B cell (primary cell): ENCODE data around the gene LPCAT1. TPM values are rescaled to one million over a fixed set of nuclear protein-coding genes. Genes with fewer than 3 reads are reported as not detected.
A peak's percentile ranks its signal among the peaks of the same experiment; 100 is the strongest.

Experiments
- ATAC-seq: fragments of 200-7000 bp; cut with Tn5 transposase; one replicate; pipeline ENCODE4 v1.10.0; 2021; ENCODE audit warnings: low read depth, mild to moderate bottlenecking, moderate number of reproducible peaks, moderate library complexity
- CTCF ChIA-PET: fragments of 350-600 bp; sonication (Branson Sonifier 250); formaldehyde crosslinking; loops from one replicate; lab custom pipeline; 2021; ENCODE audit warnings: antibody characterized with exemption, inconsistent platforms; lab: Charles Lee
- POLR2A ChIA-PET: fragments of 350-600 bp; sonication (Branson Sonifier 250); formaldehyde crosslinking; loops from one replicate; lab custom pipeline; 2021; ENCODE audit warnings: antibody characterized with exemption; lab: Charles Lee
- DNase-seq: peaks from one replicate; pipeline ENCODE4 v3.0.0; 2013
- H2AFZ ChIP-seq: 2 replicates; pipeline ENCODE4 v1.6.1; 2012; ENCODE audit warnings: mild to moderate bottlenecking, low read depth, low read length; ENCODE audit not compliant: insufficient read depth, poor library complexity, severe bottlenecking
- H3K27ac ChIP-seq, 2 donors: 1 replicate in 1 of 2; 2 replicates in 1 of 2; pipeline ENCODE4 v1.5.1; 2012 to 2013; ENCODE audit warnings: low read length in 2 of 2, mild to moderate bottlenecking in 2 of 2, moderate library complexity in 1 of 2
- H3K27me3 ChIP-seq, 4 experiments: fragments of 200-600 bp in 1 of 4; sonication (generic) in 1 of 4; replicated peaks in 1 of 4; 1 replicate in 2 of 4; 2 replicates in 2 of 4; pipeline versions ENCODE4 v1.6.1 to v1.7.0; 2013 to 2016; ENCODE audit warnings: low read length in 3 of 4, mild to moderate bottlenecking in 2 of 4, mixed read lengths in 1 of 4, moderate library complexity in 1 of 4; ENCODE audit not compliant: insufficient read depth in 4 of 4, control insufficient read depth in 3 of 4; ENCODE audit errors: control extremely low read depth in 1 of 4
- H3K36me3 ChIP-seq, 2 experiments: replicated peaks in 1 of 2; 1 replicate in 1 of 2; 2 replicates in 1 of 2; pipeline versions ENCODE4 v1.6.1 to v1.7.1; 2013; ENCODE audit warnings: low read length in 1 of 2; ENCODE audit not compliant: insufficient read depth in 2 of 2, control insufficient read depth in 1 of 2; ENCODE audit errors: control extremely low read depth in 1 of 2, extremely low read depth in 1 of 2
- H3K4me1 ChIP-seq, 2 donors: fragments of 200-600 bp in 1 of 2; sonication (generic) in 1 of 2; 1 replicate in 1 of 2; 2 replicates in 1 of 2; pipeline versions ENCODE4 v1.5.1 to v1.6.1; 2013 to 2017; ENCODE audit warnings: low read length in 2 of 2; ENCODE audit not compliant: control insufficient read depth in 2 of 2, insufficient read depth in 2 of 2
- H3K4me2 ChIP-seq: replicated peaks from 2 replicates; pipeline ENCODE3; 2012; ENCODE audit warnings: mild to moderate bottlenecking, low read depth, low read length; ENCODE audit not compliant: poor library complexity, severe bottlenecking
- H3K4me3 ChIP-seq, 5 experiments: fragments of 200-600 bp in 1 of 5; sonication (generic) in 1 of 5; 1 replicate in 3 of 5; 2 replicates in 2 of 5; pipeline versions ENCODE4 v1.5.1 to v1.7.0; 2011 to 2016; ENCODE audit warnings: low read length in 4 of 5, mild to moderate bottlenecking in 4 of 5, low read depth in 2 of 5, control low read depth in 1 of 5, moderate library complexity in 1 of 5; ENCODE audit not compliant: insufficient read depth in 1 of 5; ENCODE audit errors: control extremely low read depth in 1 of 5, extremely low read depth in 1 of 5
- H3K79me2 ChIP-seq: fragments of 200-600 bp; sonication (generic); one replicate; pipeline ENCODE4 v1.6.0; 2016; ENCODE audit warnings: low read length; ENCODE audit not compliant: control insufficient read depth, insufficient read depth
- H3K9ac ChIP-seq: fragments of 200-600 bp; sonication (generic); 2 replicates; pipeline ENCODE4 v1.6.1; 2017; ENCODE audit warnings: mild to moderate bottlenecking, low read length, moderate library complexity
- H3K9me3 ChIP-seq, 3 donors: one replicate each; pipeline versions ENCODE4 v1.6.1 to v1.7.1; 2013; ENCODE audit warnings: low read length in 2 of 3; ENCODE audit not compliant: control insufficient read depth in 2 of 3, insufficient read depth in 1 of 3; ENCODE audit errors: control extremely low read depth in 1 of 3
- H4K20me1 ChIP-seq: 2 replicates; pipeline ENCODE4 v1.6.0; 2012; ENCODE audit warnings: mild to moderate bottlenecking, low read length; ENCODE audit not compliant: insufficient read depth, control insufficient read depth, poor library complexity, severe bottlenecking
- H3K27ac Mint-ChIP-seq: one replicate; pipeline ENCODE4 v1.8.0; 2021; ENCODE audit warnings: mixed read lengths
- H3K27me3 Mint-ChIP-seq: one replicate; pipeline ENCODE4 v1.8.0; 2021; ENCODE audit warnings: mixed read lengths
- H3K4me1 Mint-ChIP-seq: one replicate; pipeline ENCODE4 v1.8.0; 2021; ENCODE audit warnings: mixed read lengths
- H3K4me3 Mint-ChIP-seq: one replicate; pipeline ENCODE4 v1.8.0; 2021; ENCODE audit warnings: mixed read lengths
- H3K9me3 Mint-ChIP-seq: one replicate; pipeline ENCODE4 v1.8.0; 2022; ENCODE audit warnings: mixed read lengths; ENCODE audit not compliant: insufficient read depth
- EZH2 ChIP-seq: IDR thresholded peaks from 2 replicates; pipeline ENCODE4 v1.6.1; 2012; ENCODE audit warnings: borderline replicate concordance, low read depth, mild to moderate bottlenecking, moderate library complexity, low read length; ENCODE audit not compliant: insufficient read depth, poor library complexity, severe bottlenecking
- WGBS: methylation state at CpG from one replicate; pipeline ENCODE4 v1.1.5; 2013; ENCODE audit warnings: missing lambda C conversion rate; ENCODE audit not compliant: insufficient coverage; 5-methylcytosine and 5-hydroxymethylcytosine counted together
- intact Hi-C: fragments of 100-400 bp; cut with micrococcal nuclease; formaldehyde crosslinking; loops from one replicate; pipeline ENCODE4 v1.10.0; 2022
- polyA plus RNA-seq: library from polyadenylated mRNA; depleted of rRNA; stranded (reverse); fragments of >200 nt; gene quantifications from 2 replicates; pipeline ENCODE4 v1.2.3, GENCODE V29; 2012
- total RNA-seq, 2 donors: library from RNA; stranded (reverse); fragments of 120-200 nt in 1 of 2; gene quantifications; 1 replicate in 1 of 2; 2 replicates in 1 of 2; pipeline versions ENCODE4 v1.2.3 to v1.2.4, GENCODE V29; 2013 to 2022
- TF ChIP-seq, protein P1 (sequence below): fragments of 200-600 bp; IDR thresholded peaks from one replicate; pipeline ENCODE4 v1.8.0; 2022; ENCODE audit warnings: antibody characterized with exemption, mild to moderate bottlenecking

Gene LPCAT1
- total and polyA plus RNA-seq, 2 donors (not counting 1 experiment from before 2014, with no cell fraction given), result 94.8 to 159 TPM

DNA sequence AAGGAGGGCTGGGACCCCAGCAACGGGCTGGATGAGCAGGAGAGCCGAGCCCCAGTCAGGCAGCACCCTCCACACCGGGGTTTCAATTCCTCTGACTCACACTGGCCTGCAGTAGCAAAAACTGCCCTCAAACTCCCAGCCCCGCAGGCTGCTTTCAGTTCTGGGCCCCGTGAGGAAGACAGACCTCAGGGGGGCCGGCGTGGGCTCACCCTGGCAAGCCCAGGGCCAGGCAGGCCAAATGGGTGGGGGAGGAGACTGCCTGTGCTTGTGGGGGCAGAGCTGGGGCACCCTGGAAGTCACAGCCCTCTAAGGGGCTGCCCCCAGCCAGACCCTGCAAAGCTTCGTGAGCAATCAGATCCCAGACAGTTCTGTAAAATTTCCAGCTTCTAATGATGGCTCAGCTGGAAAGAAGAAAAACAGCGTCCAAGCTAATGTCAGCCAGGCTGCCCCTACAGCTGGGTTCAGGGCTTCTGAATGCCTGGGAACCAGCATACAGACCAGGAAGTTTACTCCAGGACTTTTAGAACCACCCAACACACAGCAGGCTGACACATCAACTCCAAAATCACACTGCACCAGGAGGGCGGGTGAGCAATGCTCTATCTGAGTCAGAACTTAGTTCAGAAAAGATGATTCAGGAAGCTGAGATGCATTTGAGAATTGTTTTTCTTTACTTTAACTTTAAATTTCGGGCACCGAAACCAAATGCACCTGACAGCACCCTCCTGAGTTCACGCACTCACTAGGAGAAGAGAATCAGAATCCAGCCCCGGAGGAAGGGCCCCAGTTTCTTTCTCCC lies 34.7 kb downstream of the LPCAT1 start:
- WGBS, result 39% methylated on average over 7 of the region's 14 CpGs
- Histone ChIP-seq H4K20me1 (no peaks in the 10 kb centered on the region), H3K4me1 (peaks cover 78 to 99% of the 10 kb centered on the region in 2 donors), H3K4me3 (no peak overlapping the region), H3K9ac (peak overlapping the region; percentile 31), H3K36me3 (peaks cover 0 to 59% of the 10 kb centered on the region in 2 experiments), H3K27ac (peak overlapping the region; percentile 87 to 96), H2AFZ (no peak overlapping the region), H3K27me3 (no peaks in the 10 kb centered on the region), H3K4me2 (peak overlapping the region; percentile 63), H3K9me3 (peaks cover 0 to 6% (median 0%) of the 10 kb centered on the region in 3 donors), H3K79me2 (peaks cover 87% of the 10 kb centered on the region)
- intact Hi-C loops, result loop anchor here (5.0 to 10.0 kb wide), 2 partner anchors 33 to 144 kb away; partner anchors contain the start of genes CLPTM1L and LPCAT1
- ATAC-seq (peak; percentile 31), DNase-seq (peak; percentile 77)
- Mint-ChIP-seq H3K4me3 (peak overlapping the region; percentile 81), H3K27ac (peak overlapping the region; percentile 98), H3K27me3 (no peaks in the 10 kb centered on the region), H3K9me3 (no peaks in the 10 kb centered on the region), H3K4me1 (peaks cover 97% of the 10 kb centered on the region)
- POLR2A ChIA-PET, result interaction anchor here (1.0 to 4.0 kb wide), 4 partner anchors 9 to 35 kb away, joined by 4 to 28 read pairs (median 12); partner anchors contain the start of gene LPCAT1
- TF ChIP-seq, protein P1, sequence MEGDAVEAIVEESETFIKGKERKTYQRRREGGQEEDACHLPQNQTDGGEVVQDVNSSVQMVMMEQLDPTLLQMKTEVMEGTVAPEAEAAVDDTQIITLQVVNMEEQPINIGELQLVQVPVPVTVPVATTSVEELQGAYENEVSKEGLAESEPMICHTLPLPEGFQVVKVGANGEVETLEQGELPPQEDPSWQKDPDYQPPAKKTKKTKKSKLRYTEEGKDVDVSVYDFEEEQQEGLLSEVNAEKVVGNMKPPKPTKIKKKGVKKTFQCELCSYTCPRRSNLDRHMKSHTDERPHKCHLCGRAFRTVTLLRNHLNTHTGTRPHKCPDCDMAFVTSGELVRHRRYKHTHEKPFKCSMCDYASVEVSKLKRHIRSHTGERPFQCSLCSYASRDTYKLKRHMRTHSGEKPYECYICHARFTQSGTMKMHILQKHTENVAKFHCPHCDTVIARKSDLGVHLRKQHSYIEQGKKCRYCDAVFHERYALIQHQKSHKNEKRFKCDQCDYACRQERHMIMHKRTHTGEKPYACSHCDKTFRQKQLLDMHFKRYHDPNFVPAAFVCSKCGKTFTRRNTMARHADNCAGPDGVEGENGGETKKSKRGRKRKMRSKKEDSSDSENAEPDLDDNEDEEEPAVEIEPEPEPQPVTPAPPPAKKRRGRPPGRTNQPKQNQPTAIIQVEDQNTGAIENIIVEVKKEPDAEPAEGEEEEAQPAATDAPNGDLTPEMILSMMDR, result no peak
- TF ChIP-seq EZH2, result no peak
- CTCF ChIA-PET, result interaction anchor here (1.1 to 5.1 kb wide), 3 partner anchors 9 to 14 kb away, joined by 4 to 34 read pairs (median 27); no protein-coding TSS in a partner anchor
